ENCODE measurements around the gene ANKRD33.

DNA sequence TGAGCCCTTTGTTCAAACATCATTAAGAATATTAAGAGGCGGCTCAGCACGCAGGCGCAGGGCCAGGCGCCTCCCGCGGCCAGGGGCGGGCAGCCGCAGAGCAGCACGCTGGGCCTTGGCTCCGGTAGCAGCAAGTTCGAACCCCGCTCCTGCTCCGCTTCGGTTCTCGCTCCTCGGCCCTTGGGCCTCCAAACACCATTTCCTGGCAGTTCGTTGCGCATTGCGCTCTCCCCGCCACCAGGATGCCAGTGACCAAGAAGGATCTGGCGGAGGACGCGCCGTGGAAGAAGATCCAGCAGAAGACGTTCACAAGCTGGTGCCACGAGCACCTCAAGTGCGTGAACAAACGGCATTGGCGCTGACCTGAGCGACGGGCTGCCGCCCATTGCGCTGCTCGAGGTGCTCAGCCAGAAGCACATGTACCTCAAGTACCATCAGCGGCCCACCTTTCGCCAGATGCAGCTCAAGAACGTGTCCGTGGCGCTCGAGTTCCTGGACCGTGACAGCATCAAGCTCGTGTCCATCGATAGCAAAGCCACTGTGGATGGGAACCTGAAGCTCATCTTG, 12.5 kb downstream of the ANKRD33 start:
- TF ChIP-seq POLR2A (IDR thresholded peaks at IDR 0.05; ENCODE audit: low read length) (no peak), GATA1 (IDR thresholded peaks at IDR 0.05; ENCODE audit: low read depth, low read length) (no peak)

All from erythroblast (primary cell).